ENCODE measurements around the gene CPXM1.

DNA sequence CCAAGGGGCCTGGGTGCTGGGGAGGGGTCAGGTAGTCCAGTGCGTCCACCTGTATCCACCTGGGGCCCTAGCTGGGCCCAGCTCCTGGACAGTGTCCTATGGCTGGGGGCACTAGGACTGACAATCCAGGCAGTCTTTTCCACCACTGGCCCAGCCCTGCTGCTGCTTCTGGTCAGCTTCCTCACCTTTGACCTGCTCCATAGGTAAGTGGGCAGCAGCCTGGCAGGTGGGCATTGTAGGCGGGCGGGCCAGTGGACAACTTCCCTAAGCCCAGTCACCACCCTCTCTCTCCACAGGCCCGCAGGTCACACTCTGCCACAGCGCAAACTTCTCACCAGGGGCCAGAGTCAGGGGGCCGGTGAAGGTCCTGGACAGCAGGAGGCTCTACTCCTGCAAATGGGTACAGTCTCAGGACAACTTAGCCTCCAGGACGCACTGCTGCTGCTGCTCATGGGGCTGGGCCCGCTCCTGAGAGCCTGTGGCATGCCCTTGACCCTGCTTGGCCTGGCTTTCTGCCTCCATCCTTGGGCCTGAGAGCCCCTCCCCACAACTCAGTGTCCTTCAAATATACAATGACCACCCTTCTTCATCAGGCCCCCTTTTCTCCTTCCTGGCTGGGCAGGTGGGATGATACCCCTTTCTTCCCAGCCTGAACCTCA lies 14.9 kb upstream of the CPXM1 start:
- TF ChIP-seq EZH2 (IDR thresholded peaks at IDR 0.05; ENCODE audit: insufficient read depth, poor library complexity, severe bottlenecking) = no peak
- no peak for TF ChIP-seq EZH2phosphoT487 (IDR thresholded peaks at IDR 0.05; ENCODE audit: insufficient read depth, low read depth)
